K562 treated with DMSO at 1 percent for 4 hours (cell line): ENCODE measurements around the gene MKI67. TPM values are rescaled to one million over a fixed set of nuclear protein-coding genes. Genes with fewer than 3 reads are reported as not detected.

ENCODE experiments used
- total RNA-seq: library from RNA; unstranded; fragments of 300-600 nt; gene quantifications from 2 replicates; pipeline ENCODE4 v1.2.3, GENCODE V29; 2022; ENCODE audit not compliant: insufficient read depth

The MKI67 gene
- total RNA-seq, result 25.8 and 40.1 TPM in 2 replicates

GRCh38 chr10:128125944-128126764 lies at the start of gene MKI67:
MKI67 (minus strand) TSS chr10:128126423; CDS start chr10:128125667, 756 bp downstream.

Other genes with a start within 250 kb of the MKI67 start
- gene CLRN3, start 233.5 kb downstream of the MKI67 start, total RNA-seq, result not detected in 2 replicates
- not detected in 2 replicates for gene PTPRE, start 219.3 kb downstream of the MKI67 start, total RNA-seq